ENCODE results near the gene RAD23A.
"Not testable (repeated sequence)": the region's sequence is repeated elsewhere in the genome, so short reads cannot be mapped to it uniquely, and the experiment has no call there.

RAD23A gene

DNA sequence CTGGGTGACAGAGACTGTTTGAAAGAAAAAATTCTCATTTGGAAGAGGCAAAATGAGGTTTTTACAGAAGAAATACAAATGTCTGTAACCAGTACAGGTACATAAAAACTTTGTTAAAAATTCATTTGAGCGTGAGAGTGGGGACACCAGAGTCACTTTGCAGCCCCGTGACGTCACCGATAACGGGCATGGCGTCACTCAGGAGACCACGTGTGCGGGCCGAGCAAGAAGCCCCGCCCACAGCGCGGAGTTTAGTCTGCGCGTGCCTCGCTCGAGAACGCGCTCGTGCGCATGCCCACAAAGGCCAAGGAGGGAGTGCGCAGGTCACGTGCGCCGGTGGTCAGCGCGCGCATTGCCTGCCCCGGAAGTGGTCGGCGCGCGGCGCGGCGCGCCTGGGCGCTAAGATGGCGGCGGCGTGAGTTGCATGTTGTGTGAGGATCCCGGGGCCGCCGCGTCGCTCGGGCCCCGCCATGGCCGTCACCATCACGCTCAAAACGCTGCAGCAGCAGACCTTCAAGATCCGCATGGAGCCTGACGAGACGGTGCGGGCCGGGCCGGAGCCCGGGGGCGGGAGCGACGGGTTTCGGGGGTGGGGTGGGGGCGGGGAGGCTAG is at the start of gene RAD23A:
RAD23A (plus strand) TSS at position 384 of the 613 bp plus-strand sequence; CDS start at position 471, 87 bp downstream.
- FAIRE-seq: no peak

DNA sequence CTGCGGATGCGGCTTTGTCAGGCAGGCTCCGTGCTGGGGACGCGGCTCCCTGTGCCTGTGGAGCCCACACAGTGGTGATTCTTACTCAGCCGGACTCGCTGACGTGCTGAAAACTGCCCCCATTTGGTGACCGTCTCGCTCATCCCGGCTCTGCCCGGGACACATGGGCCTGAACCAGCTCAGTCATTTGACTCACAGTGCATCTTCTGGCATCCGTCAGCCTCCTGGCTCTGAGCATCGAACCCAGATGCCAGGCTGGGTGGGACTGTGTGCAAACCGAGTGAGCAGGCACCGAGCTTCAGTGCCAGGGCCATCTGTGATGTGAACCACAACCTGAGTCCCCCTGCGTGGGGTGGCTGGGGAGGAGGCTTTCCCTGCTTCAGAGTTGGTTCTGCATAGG is 49.2 kb upstream of the RAD23A start:
- no peak for FAIRE-seq

DNA sequence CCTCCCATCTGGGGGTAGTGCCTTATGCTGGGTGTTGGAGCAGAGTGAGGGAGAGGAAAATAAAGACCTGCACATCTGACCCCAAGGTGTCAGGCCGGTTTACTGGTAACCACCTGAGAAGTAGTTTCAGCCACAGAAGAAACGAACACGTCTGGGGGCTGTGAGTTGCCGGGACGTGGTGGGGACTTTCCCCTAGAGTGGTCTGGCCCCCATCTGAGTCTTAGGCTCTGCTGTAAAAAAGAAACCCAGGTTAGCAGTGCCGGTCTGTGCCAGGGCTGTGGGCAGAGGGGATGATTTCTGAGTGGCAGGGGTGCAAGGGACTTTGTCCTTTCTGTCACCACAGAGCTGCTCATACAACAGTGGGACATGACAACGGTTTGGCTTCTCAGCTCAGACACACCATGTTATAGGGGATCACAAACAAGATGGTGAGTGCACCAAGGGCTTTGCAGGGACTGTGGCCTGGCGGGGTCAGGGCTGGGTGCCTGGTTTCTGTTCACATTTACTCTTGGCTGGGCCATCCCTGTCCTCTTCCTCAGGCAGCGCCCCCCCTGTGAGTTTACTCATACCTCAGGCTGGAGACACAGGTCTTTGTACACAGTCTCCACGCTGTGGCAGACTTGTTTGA is 45.7 kb upstream of the RAD23A start:
- no peak for FAIRE-seq

DNA sequence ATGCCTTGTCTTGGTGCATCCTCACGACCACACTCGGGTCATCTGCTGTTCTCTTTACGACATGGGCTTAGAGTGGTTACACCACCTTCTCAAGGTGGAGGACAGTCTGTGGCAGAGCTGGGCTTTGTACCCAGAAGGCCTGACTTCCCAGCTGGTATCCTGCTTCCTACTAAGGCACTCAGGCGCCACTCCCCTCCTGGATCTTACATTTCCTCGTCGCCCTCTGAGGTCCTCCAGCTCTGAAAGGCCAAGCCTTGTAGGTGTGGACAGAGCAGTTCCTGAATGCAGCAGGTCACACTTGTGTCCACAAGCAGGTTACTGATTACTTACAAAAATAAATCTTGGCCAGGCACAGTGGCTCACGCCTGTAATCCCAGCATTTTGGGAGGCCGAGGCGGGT is 38.5 kb upstream of the RAD23A start:
- FAIRE-seq: no peak

DNA sequence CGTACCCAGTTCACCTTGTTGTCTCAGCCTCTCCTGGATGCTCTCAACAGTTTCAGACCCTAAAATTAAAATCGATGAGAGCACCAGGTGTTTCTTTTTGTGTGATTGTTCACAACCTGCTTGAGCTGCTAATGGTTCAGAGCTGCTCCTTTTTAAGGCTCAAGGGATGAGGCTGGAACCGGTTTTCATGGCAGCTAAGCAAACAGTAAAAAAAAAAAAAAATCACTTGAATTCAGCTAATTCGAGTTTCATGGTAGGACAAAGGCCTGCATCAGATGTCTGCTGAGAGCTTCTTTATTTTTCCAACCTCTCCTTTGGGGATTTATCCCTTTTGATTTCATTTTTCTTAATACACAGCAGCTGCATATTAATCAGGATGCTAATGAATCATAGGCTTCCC is 33.1 kb upstream of the RAD23A start:
- no peak for FAIRE-seq

DNA sequence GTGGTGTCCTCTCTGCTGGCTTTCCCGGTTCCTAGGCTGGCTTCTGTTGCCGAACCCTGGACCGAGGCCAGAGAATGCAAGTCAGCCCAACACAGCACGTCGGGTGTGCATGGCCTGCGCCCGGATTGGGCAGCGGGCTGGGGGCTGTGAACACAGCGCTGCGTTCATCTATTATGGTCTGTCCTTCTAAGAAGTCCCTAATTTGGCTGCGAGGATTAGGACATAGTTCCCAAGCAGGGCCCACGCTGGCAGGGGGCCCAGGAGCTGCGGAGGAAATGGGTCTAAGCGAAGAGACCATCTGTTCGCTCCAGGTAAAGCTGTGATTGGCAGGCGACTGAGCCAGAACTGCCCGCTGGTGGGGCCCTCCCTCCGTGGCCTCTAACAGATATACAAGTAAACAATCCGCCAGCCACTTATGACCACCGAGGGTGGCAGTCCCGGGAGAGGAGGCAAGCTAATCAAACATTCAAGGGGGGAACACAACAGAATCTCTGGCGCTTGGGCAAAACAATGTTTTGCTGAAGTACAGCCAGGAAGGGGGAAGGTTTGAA is 32.6 kb upstream of the RAD23A start:
- no peak for FAIRE-seq

DNA sequence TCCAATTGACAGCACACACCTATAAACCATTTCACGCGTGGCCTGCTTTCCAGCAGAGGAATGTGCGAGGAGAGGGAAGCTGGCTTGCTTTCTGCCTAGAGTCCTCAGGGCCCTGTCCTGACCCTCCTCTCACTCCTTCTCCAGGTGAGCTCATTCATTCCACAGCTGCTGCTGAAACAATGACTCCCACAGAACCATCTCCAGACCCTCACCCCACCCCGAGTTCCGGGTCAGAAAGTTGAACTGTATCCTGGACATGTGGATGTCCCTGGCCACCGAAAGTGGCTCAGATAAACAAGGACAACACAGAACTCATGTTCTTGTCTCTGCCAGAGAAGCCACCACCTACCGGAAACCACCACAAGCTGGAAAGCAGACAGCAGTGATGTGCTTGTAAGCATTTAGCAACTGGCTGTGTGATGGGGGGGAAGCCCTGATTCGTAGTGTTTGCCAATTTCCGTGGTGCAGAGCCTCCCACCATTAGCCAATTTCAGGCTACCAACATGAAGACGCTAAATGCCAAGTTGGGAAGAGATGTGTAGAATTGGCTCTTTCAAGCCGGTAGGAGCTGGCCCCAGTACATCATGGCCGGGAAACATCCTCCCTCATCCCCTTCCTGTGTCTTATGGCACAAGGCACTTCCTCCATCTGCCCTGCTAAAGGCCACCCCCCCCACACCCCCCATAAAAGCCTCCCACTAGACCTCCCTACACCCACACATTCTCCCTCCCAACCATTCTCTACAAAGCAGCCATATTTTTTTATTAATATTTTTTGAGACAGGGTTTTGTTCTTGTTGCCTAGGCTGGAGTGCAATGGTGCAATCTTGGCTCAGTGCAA is 31.6 kb upstream of the RAD23A start:
- FAIRE-seq: no peak

DNA sequence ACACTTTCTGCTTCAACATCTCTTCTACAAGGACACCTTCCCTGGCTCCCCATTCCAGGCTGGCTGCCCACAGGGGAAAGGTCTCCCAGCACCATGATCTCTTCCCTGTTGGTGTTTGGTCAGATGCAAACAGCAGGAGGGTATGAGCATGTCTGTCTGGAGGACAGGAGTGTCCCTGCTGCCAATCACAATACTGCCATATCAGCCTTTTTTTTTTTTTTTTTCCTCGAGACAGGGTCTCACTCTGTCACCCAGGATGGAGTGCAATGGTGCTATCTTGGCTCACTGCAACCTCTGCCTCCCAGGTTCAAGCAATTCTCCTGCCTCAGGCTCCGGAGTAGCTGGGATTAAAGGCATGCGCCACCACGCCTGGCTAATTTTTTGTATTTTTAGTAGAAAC is 29.8 kb upstream of the RAD23A start:
- not testable (repeated sequence) for FAIRE-seq

DNA sequence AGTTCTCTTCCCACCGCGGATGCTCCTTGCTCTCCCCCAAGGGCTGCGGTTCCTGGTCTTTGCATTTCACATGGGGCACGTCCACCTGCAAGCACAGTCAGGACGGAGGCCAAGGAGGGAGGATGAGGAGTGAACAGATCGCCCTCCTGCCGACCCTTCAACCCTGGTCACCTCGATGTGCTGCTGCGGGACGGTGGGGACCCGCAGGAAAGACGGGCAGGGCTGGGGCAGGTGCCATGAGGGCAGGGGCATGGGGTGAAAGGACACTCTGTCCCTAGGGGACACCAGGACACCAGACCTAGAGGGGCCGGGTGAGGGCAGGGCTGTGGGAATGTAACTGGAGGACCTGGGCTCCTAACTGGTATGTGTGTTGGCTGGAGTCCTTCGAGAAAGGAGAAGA is 27.4 kb upstream of the RAD23A start:
- FAIRE-seq: no peak

DNA sequence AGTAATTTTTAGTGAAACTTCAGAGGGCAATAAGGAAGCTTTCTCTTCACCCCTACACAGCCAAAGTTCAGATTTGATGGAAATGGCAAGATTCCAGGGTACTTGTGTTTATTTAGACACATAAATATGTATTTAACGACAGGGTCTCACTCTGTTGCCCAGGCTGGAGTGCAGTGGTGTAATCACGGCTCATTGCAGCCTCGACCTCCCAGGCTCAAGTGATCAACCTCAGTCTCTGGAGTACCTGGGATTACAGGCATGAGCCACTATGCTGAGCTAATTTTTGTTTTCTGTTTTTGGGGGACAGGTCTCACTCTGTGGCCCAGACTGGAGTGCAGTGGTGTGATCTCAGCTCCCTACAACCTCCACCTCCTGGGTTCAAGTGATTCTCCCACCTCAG is 24.6 kb upstream of the RAD23A start:
- no peak for FAIRE-seq

DNA sequence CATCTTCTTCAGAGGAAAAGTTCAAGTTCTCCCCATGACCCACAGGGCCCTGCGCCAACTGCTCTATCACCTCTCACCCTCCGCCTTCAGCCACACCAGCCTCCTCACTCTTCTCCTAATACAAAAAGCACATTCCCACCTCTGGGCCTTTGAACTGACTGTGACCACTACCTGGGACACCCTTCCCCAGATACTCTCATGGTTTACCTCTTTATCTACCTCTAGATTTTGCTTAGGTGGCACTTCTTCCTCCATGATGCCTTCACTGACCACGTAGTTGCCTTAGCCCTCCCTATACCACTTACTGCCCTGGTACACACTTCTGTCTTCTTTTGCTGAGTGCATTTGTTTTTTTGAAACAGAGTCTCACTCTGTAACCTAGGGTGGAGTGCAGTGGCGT is 22.7 kb upstream of the RAD23A start:
- FAIRE-seq: no peak

DNA sequence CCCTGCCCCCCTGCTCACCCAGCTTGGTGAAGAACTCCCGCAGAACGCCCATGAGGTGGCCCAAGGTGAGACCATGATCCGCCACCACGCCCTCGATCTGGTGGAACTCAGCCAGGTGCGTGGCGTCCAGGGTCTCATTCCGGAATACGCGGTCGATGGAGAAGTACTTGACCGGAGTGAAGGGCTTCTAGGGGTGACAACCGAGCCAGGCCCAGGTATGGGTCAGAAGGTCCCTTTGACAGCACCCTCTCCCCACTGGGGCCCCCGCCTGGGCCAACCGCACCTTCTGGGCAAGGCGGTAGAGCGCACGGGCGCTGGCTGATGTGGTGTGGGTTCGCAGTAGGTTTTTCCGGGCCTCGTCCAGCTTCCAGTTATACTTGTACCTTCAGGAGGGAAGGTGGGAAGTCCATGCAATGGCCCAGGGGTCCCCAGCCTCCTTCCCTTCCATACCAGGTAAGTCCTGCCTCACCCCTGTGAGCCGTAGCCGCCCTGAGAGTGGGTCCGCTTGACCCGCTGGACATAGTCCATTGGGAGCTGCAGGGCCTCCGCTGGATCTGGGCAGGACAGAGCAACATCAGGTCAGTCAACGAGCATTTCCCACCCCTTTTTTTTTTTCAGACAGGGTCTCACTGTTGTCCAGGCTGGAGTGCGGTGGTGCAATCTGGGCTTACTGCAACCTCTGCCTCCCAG is 20.9 kb upstream of the RAD23A start:
- no peak for FAIRE-seq

DNA sequence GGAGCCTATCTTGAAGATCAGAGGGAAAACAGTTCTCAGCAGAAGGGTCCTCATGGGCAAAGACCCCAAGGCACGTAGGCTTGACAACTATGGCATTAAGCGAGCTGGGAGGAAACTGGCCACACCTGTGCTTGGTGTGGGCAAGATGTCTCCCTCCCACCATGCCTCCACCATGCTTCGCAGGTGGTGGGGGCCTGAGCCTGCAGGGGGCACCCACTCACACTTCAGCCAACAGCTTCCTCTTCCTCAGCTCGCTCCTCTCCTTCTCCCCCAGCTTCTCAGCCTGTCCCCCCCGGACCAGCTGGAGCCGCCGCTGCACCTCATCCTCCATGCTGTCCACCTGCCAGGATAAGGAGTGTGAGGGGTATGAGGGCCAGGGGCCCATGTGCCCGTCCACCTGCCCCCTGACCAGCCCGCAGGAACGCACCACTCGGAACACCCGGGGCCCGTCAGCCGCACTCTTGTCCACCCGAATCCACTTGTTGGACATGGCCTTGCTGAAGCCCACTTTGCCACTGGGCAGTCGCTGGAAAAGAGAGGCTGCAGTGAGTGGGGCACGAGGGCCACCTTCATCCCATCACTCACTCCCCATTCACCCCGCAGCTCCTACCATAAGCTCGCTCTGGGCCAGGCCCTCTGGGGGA is 15.5 kb upstream of the RAD23A start:
- no peak for FAIRE-seq

DNA sequence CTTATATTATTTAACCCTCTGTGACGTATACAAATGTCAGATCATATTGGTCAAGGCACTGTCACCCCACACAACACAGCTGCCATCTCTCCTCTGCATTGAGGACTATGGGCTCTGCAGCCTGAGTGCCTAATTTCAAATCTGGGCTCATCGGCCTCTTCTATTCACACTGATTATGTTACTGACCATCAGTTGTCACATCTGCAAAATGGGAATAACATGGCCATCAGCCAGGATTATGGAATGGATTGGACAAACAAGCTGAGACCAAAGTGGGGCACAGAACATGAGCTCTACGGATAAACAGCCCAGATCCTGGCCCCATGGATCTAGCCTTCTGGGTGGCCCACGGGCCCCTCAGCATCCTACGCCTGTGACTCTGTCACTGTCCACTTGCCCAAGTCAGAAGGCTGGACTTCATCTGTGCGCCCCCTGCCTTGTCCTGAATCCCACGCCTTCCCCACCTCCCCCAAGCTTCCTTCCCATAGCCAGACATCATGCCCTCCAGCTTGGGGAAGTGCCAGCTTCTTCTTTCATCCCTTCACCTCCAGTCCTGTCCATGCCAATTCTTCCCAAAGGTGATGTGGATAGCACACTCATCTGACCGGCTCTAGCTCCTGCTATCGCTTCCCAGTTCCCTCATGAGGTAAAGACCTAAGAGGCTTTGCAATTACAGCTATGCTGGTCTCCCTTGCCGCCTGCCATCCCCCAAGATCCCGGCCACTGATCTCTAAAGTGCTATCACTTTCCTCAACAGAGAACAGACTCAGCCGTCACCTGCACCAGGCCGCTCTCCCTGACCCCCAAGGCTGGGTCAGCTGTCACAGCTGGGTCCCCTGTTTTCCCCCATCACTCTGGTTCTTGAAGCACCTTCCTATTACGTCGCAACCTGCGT is 13.0 kb upstream of the RAD23A start:
- FAIRE-seq: no peak

DNA sequence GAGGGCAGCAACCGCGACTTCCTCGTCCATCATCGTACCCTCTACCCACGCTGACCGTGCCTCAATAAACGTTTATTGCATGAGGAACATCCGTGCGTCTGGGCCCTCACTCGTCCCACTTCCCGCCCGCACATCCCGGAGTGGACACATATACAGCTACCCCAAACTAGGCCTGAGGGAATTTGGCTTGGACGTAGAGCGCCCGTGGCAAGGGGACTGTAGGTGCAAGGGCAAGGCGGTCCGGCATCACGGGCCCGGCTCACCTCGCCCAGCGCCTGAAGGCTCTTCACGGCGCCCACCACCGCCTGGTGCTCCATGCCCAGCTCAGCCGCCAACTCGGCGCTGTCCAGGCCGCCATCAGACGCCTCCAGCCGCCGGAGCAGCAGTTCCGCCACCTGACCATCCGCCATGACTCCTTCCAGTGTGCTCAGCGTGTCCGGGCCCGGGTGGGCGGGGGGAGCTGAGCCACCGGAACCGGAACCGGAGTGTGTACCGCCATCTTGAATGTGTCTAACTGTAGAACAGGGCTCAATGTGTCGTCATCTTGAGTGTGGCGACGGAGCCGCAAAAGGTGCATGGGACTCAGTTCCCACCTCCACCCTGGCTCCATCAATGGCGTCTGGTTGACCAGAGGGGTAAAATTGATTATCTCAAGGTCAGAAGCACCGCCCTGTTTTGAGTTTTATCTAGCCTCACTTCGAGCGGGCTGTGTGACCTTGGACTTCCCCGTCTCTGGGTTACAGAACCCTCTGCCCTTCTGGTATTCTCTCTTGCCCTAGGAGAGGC is 12.2 kb upstream of the RAD23A start, which contains the start of gene FARSA:
FARSA (minus strand) TSS at position 425 of the 786 bp plus-strand sequence; CDS start at position 410, 15 bp downstream.
- no peak for FAIRE-seq

DNA sequence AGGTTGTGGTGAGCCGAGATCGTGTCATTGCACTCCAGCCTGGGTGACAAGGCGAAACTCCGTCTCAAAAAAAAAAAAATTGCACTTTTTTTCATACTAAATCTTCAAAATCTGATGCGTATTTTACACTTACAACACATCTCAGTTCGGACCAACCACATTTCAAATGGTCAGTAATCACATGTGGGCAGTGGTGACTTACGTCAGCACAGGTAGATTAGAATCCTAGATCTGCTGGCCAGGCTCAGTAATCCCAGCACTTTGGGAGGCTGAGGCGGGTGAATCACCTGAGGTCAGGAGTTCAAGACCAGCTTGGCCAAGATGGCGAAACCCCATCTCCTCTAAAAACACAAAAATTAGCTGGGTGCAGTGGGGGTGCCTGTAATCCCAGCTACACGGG is 10.6 kb upstream of the RAD23A start:
- FAIRE-seq: no peak

DNA sequence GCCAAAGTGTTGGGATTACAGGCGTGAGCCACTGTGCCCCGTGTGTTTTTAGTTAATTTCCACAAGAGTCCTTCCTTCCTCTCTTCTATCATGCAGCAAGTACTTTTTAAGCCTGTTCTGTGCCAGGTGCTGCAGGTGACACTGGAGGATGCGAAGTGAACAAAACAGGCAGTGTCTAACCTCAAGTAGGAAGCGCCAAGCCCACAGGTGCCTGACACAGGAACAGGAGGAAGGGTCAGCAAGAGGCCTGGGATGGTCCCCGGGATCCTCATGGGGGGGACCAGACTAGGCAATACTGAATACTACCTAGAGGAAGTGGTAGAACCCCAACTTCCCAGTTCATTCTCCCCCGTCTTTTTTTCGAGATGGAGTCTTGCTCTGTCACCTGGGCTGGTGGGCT is 9.1 kb upstream of the RAD23A start:
- FAIRE-seq: no peak

DNA sequence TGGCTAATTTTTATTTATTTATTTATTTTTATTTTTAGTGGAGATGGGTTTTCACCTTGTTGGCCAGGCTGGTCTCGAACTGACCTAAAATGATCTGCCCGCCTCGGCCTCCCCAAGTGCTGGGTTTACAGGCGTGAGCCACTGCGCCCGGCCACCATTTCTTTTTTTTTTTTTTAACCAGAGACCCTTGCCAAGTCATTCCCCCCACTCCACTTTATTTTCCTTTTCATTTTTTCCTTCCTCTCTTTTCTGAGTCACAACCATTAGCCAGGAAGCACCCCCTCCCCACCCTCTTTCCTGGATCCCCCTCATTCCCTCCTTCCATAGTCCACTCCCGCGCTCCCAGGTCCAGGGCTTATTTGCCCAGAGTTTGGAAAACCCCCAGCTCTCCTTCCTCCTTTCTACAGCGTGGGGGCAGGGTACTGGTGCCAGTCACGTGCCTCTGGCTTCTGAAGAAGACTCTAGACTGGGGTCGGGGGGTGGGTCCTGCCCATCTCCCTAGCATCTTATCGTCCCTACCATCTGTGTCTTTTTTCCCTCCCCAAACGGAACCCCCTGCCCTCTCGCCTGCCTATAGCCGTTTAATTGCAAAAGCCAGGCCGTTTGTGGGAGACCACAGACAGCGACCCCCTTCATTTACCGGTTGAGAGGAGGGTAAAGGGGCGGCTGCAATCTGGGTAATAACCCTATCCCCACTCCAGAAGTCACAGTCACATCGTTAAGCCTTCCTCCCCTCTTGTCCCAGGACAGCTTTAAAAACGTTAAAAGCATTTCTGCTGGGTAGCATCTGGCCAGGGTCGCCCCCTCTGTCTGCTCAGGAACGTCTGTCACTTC is 8.4 kb upstream of the RAD23A start:
- FAIRE-seq: no peak

DNA sequence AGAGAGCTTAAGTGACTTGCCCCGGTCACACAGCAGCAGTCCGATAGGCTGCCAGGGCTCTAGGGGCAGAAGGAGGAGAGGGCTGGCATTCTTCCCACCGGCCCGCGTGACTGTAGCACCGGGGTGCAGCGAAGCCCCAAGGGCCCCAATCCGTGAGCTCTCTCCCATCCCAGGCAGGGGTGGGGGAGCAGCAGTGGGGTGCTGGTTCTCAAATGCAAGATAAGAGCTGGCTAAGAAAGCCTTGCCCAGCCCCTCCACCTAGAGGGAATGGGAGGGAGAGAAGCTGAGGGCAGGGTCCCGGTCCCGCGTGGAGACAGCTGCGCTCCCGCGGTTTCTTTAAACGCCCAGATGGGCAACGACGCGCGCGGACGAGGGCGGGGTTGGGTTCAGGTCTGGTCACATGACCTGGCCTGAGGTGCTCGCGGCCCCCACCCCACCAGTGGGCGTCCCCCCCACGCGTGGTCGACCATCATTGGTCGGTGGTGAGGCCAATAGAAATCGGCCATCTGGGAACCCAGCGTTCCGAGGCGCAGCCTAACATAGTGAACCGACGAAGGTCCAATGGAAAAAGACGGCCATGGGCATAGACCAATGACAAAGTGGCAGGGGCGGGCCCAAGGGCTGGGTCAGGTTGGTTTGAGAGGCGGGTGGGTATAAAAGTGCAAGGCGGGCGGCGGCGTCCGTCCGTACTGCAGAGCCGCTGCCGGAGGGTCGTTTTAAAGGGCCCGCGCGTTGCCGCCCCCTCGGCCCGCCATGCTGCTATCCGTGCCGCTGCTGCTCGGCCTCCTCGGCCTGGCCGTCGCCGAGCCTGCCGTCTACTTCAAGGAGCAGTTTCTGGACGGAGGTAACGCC is 7.5 kb upstream of the RAD23A start, which contains the start of gene CALR:
CALR (plus strand) TSS at position 683 of the 852 bp plus-strand sequence; CDS start at position 754, 71 bp downstream.
- FAIRE-seq: peak; percentile 97
